ENCODE data around the gene LNPK.

- TF ChIP-seq CTCF (IDR thresholded peaks at IDR 0.05; ENCODE audit: poor library complexity), result no peak
- no peak for TF ChIP-seq EZH2 (IDR thresholded peaks at IDR 0.05; ENCODE audit: borderline replicate concordance)
- TF ChIP-seq EZH2phosphoT487 (IDR thresholded peaks at IDR 0.05; ENCODE audit: low read depth, severe bottlenecking, unreplicated experiment), result no peak
Measured at GRCh38 chr2:176027806-176028205, 25.7 kb upstream of the LNPK start.

Data from hepatocyte (in vitro differentiated cells).